WTC11 (cell line): ENCODE results near the gene ENO3. TPM values are rescaled to one million over a fixed set of nuclear protein-coding genes. Genes with fewer than 3 reads are reported as not detected.

Experiments used
- ATAC-seq: fragments of 200-7000 bp; cut with Tn5 transposase; 2 replicates; pipeline ENCODE4 v1.10.0; 2021; ENCODE audit warnings: mild to moderate bottlenecking, moderate library complexity
- CTCF ChIA-PET: fragments of 300-600 bp; sonication (Branson Sonifier 250); formaldehyde crosslinking; loops from one replicate; lab custom pipeline; 2021; ENCODE audit warnings: antibody characterized with exemption; lab: Charles Lee
- POLR2A ChIA-PET: fragments of 350-600 bp; sonication (Branson Sonifier 250); formaldehyde crosslinking; loops from one replicate; lab custom pipeline; 2021; ENCODE audit warnings: antibody characterized with exemption; lab: Charles Lee
- DNase-seq: peaks from one replicate; pipeline ENCODE4 v3.0.0; 2021; ENCODE audit warnings: low spot score
- H3K27ac Mint-ChIP-seq: 2 replicates; pipeline ENCODE4 v1.8.0; 2021; ENCODE audit warnings: mixed read lengths
- H3K27me3 Mint-ChIP-seq: 2 replicates; pipeline ENCODE4 v1.8.0; 2021; ENCODE audit warnings: low read depth, mild to moderate bottlenecking, moderate library complexity, mixed read lengths
- H3K36me3 Mint-ChIP-seq: 2 replicates; pipeline ENCODE4 v1.8.0; 2021; ENCODE audit warnings: mixed read lengths
- H3K4me1 Mint-ChIP-seq: 2 replicates; pipeline ENCODE4 v1.8.0; 2022; ENCODE audit warnings: mixed read lengths
- H3K4me3 Mint-ChIP-seq: 2 replicates; pipeline ENCODE4 v1.8.0; 2021; ENCODE audit warnings: mild to moderate bottlenecking, moderate library complexity, mixed read lengths
- H3K9me3 Mint-ChIP-seq: 2 replicates; pipeline ENCODE4 v1.8.0; 2021; ENCODE audit warnings: mixed read lengths
- EMX1 ChIP-seq: fragments of 250-450 bp; sonication (Bioruptor Pico); IDR thresholded peaks from 2 replicates; pipeline ENCODE4 v1.8.0; 2021; ENCODE audit warnings: mild to moderate bottlenecking
- GABPB1 ChIP-seq: sonication (generic); formaldehyde crosslinking; IDR thresholded peaks from 2 replicates; pipeline ENCODE4 v1.8.1; 2023; ENCODE audit warnings: mild to moderate bottlenecking, missing genetic modification reagents
- HMGA2 ChIP-seq: fragments of 250-450 bp; sonication (Bioruptor Pico); IDR thresholded peaks from 2 replicates; pipeline ENCODE4 v1.4.0; 2021; ENCODE audit warnings: mild to moderate bottlenecking, moderate library complexity
- KAT7 ChIP-seq: sonication (generic); formaldehyde crosslinking; IDR thresholded peaks from 2 replicates; pipeline ENCODE4 v1.8.1; 2023; ENCODE audit warnings: missing genetic modification reagents, mild to moderate bottlenecking, borderline replicate concordance
- SMAD4 ChIP-seq: sonication (generic); formaldehyde crosslinking; IDR thresholded peaks from 2 replicates; pipeline ENCODE4 v1.8.0; 2022; ENCODE audit warnings: mild to moderate bottlenecking, missing genetic modification reagents
- SP1 ChIP-seq: sonication (generic); formaldehyde crosslinking; conservative IDR thresholded peaks from 2 replicates; pipeline ENCODE4 v1.8.1; 2022; ENCODE audit warnings: missing genetic modification reagents
- ZNF396 ChIP-seq: fragments of 250-450 bp; sonication (Bioruptor Pico); IDR thresholded peaks from 2 replicates; pipeline ENCODE4 v1.8.0; 2021; ENCODE audit warnings: mild to moderate bottlenecking, moderate library complexity, borderline replicate concordance
- ZNF416 ChIP-seq: fragments of 250-450 bp; sonication (Bioruptor Pico); IDR thresholded peaks from 2 replicates; pipeline ENCODE4 v1.9.0; 2021; ENCODE audit warnings: mild to moderate bottlenecking, inconsistent platforms
- ZNF671 ChIP-seq: fragments of 250-450 bp; sonication (Bioruptor Pico); IDR thresholded peaks from 2 replicates; pipeline ENCODE4 v1.8.0; 2021; ENCODE audit warnings: mild to moderate bottlenecking
- total RNA-seq: library from RNA; stranded (reverse); gene quantifications from 3 replicates; pipeline ENCODE4 v1.2.3, GENCODE V29; 2021
- TF ChIP-seq, protein P1 (sequence below): sonication (generic); formaldehyde crosslinking; IDR thresholded peaks from 2 replicates; pipeline ENCODE4 v1.8.0; 2023; ENCODE audit warnings: missing genetic modification reagents, mild to moderate bottlenecking, borderline replicate concordance
- TF ChIP-seq, protein P2 (sequence below): sonication (generic); formaldehyde crosslinking; IDR thresholded peaks from 2 replicates; pipeline ENCODE4 v1.8.0; 2023; ENCODE audit warnings: mild to moderate bottlenecking, missing genetic modification reagents
- TF ChIP-seq, protein P3 (sequence below): sonication (generic); formaldehyde crosslinking; IDR thresholded peaks from 2 replicates; pipeline ENCODE4 v1.8.1; 2022; ENCODE audit warnings: mild to moderate bottlenecking, moderate library complexity, missing genetic modification reagents
- TF ChIP-seq, protein P4 (sequence below): sonication (generic); formaldehyde crosslinking; conservative IDR thresholded peaks from 2 replicates; pipeline ENCODE4 v1.8.1; 2022; ENCODE audit warnings: mild to moderate bottlenecking, missing genetic modification reagents
- TF ChIP-seq, protein P5 (sequence below): sonication (generic); formaldehyde crosslinking; IDR thresholded peaks from 2 replicates; pipeline ENCODE4 v1.8.1; 2023; ENCODE audit warnings: mild to moderate bottlenecking, missing genetic modification reagents, borderline replicate concordance
- TF ChIP-seq, protein P6 (sequence below): fragments of 250-450 bp; sonication (Bioruptor Pico); IDR thresholded peaks from 2 replicates; pipeline ENCODE4 v1.9.0; 2021; ENCODE audit warnings: mild to moderate bottlenecking
- TF ChIP-seq, protein P7 (sequence below): sonication (generic); formaldehyde crosslinking; IDR thresholded peaks from 2 replicates; pipeline ENCODE4 v1.8.1; 2022; ENCODE audit warnings: low read depth, missing genetic modification reagents, borderline replicate concordance

The ENO3 gene
- total RNA-seq, 1 experiment from 2014 or later = 30.9 TPM

DNA sequence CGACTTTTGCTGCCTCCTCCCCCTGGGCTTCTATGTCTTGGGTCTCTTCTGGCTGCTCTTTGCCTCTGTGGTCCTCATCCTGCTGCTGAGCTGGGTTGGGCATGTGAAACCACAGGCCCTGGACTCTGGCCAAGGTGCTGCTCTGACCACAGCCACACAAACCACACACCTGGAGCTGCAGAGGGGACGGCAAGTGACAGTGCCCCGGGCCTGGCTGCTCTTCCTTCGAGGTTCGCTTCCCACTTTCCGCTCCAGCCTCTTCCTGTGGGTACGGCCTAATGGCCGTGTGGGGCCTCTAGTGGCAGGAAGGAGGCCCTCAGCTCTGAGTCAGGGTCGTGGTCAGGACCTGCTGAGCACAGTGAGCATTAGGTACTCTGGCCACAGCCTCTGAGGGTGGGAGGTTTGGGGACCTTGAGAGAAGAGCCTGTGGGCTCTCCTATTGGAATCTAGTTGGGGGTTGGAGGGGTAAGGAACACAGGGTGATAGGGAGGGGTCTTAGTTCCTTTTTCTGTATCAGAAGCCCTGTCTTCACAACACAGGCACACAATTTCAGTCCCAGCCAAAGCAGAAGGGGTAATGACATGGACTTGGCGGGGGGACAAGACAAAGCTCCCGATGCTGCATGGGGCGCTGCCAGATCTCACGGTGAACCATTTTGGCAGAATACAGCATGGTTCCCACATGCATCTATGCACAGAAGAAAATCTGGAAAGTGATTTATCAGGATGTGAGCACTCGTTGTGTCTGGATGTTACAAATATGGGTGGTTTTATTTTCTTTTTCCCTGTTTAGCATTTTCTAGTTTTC lies 16.5 kb upstream of the ENO3 start:
- H3K27ac Mint-ChIP-seq = no peak overlapping the region; the same call in 1 of the 2 replicates
- TF ChIP-seq SP1 (no peak), EMX1 (CRISPR knock-in tag) (no peak), ZNF416 (CRISPR knock-in tag) (no peak), GABPB1 (CRISPR knock-in tag) (0 out of 2 replicates have a peak, but pooled peaks have one; percentile 16), SMAD4 (CRISPR knock-in tag) (no peak)
- TF ChIP-seq, protein P1, sequence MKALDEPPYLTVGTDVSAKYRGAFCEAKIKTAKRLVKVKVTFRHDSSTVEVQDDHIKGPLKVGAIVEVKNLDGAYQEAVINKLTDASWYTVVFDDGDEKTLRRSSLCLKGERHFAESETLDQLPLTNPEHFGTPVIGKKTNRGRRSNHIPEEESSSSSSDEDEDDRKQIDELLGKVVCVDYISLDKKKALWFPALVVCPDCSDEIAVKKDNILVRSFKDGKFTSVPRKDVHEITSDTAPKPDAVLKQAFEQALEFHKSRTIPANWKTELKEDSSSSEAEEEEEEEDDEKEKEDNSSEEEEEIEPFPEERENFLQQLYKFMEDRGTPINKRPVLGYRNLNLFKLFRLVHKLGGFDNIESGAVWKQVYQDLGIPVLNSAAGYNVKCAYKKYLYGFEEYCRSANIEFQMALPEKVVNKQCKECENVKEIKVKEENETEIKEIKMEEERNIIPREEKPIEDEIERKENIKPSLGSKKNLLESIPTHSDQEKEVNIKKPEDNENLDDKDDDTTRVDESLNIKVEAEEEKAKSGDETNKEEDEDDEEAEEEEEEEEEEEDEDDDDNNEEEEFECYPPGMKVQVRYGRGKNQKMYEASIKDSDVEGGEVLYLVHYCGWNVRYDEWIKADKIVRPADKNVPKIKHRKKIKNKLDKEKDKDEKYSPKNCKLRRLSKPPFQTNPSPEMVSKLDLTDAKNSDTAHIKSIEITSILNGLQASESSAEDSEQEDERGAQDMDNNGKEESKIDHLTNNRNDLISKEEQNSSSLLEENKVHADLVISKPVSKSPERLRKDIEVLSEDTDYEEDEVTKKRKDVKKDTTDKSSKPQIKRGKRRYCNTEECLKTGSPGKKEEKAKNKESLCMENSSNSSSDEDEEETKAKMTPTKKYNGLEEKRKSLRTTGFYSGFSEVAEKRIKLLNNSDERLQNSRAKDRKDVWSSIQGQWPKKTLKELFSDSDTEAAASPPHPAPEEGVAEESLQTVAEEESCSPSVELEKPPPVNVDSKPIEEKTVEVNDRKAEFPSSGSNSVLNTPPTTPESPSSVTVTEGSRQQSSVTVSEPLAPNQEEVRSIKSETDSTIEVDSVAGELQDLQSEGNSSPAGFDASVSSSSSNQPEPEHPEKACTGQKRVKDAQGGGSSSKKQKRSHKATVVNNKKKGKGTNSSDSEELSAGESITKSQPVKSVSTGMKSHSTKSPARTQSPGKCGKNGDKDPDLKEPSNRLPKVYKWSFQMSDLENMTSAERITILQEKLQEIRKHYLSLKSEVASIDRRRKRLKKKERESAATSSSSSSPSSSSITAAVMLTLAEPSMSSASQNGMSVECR (CRISPR knock-in tag) = no peak
- TF ChIP-seq, protein P2, sequence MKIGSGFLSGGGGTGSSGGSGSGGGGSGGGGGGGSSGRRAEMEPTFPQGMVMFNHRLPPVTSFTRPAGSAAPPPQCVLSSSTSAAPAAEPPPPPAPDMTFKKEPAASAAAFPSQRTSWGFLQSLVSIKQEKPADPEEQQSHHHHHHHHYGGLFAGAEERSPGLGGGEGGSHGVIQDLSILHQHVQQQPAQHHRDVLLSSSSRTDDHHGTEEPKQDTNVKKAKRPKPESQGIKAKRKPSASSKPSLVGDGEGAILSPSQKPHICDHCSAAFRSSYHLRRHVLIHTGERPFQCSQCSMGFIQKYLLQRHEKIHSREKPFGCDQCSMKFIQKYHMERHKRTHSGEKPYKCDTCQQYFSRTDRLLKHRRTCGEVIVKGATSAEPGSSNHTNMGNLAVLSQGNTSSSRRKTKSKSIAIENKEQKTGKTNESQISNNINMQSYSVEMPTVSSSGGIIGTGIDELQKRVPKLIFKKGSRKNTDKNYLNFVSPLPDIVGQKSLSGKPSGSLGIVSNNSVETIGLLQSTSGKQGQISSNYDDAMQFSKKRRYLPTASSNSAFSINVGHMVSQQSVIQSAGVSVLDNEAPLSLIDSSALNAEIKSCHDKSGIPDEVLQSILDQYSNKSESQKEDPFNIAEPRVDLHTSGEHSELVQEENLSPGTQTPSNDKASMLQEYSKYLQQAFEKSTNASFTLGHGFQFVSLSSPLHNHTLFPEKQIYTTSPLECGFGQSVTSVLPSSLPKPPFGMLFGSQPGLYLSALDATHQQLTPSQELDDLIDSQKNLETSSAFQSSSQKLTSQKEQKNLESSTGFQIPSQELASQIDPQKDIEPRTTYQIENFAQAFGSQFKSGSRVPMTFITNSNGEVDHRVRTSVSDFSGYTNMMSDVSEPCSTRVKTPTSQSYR = 0 out of 2 replicates have a peak, but pooled peaks have one; percentile 53
- H3K36me3 Mint-ChIP-seq = peaks cover 23% of the 10 kb centered on the region
- ChIA-PET CTCF (interaction anchor here (0.5 to 3.3 kb wide), 10 partner anchors 10 to 128 kb away, joined by 3 to 39 read pairs (median 5); partner anchors contain the start of genes CAMTA2, CHRNE and SPAG7), POLR2A (no interaction called here)
- ATAC-seq (peak; percentile 81), DNase-seq (peak; percentile 50)
- no peak overlapping the region for H3K4me3 Mint-ChIP-seq
- no peaks in the 10 kb centered on the region for H3K9me3 Mint-ChIP-seq
- H3K4me1 Mint-ChIP-seq = peaks cover 18% of the 10 kb centered on the region
- H3K27me3 Mint-ChIP-seq = no peaks in the 10 kb centered on the region

DNA sequence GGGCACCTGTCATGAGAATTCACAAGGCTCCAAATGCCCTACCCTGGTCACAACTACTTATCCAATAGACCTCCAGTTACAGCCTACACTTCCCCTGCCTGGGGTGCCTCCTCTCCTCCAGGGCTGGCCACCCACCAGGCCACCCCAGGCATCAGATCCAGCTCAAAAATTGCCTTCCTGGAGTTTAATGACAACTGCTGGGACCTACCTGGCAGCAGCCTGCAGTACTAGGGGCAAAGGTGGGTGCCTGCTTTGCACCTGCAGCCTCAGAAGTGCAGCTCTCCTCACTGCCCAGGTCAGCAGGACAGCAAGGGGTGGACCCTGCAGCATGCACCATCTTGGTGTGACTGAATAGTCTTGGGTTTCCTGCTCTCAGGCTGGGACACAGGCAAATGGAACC lies 15.3 kb upstream of the ENO3 start:
- DNase-seq (no peak), ATAC-seq (no peak)
- POLR2A ChIA-PET = no interaction called here
- Mint-ChIP-seq H3K27ac (no peak overlapping the region), H3K9me3 (no peaks in the 10 kb centered on the region), H3K4me3 (no peak overlapping the region), H3K27me3 (no peaks in the 10 kb centered on the region), H3K36me3 (peaks cover 23% of the 10 kb centered on the region), H3K4me1 (peaks cover 18% of the 10 kb centered on the region)
- CTCF ChIA-PET = interaction anchor here (0.6 kb wide), 2 partner anchors 12 to 27 kb away, joined by 3 to 4 read pairs; no protein-coding TSS in a partner anchor
- TF ChIP-seq SMAD4 (CRISPR knock-in tag) (no peak), ZNF671 (CRISPR knock-in tag) (no peak), KAT7 (CRISPR knock-in tag) (no peak), HMGA2 (CRISPR knock-in tag) (no peak), ZNF416 (CRISPR knock-in tag) (no peak), GABPB1 (CRISPR knock-in tag) (no peak), ZNF396 (CRISPR knock-in tag) (no peak)
- TF ChIP-seq, protein P3, sequence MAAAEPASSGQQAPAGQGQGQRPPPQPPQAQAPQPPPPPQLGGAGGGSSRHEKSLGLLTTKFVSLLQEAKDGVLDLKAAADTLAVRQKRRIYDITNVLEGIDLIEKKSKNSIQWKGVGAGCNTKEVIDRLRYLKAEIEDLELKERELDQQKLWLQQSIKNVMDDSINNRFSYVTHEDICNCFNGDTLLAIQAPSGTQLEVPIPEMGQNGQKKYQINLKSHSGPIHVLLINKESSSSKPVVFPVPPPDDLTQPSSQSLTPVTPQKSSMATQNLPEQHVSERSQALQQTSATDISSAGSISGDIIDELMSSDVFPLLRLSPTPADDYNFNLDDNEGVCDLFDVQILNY (CRISPR knock-in tag) = no peak
- TF ChIP-seq, protein P4, sequence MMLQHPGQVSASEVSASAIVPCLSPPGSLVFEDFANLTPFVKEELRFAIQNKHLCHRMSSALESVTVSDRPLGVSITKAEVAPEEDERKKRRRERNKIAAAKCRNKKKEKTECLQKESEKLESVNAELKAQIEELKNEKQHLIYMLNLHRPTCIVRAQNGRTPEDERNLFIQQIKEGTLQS = no peak
- TF ChIP-seq, protein P5, sequence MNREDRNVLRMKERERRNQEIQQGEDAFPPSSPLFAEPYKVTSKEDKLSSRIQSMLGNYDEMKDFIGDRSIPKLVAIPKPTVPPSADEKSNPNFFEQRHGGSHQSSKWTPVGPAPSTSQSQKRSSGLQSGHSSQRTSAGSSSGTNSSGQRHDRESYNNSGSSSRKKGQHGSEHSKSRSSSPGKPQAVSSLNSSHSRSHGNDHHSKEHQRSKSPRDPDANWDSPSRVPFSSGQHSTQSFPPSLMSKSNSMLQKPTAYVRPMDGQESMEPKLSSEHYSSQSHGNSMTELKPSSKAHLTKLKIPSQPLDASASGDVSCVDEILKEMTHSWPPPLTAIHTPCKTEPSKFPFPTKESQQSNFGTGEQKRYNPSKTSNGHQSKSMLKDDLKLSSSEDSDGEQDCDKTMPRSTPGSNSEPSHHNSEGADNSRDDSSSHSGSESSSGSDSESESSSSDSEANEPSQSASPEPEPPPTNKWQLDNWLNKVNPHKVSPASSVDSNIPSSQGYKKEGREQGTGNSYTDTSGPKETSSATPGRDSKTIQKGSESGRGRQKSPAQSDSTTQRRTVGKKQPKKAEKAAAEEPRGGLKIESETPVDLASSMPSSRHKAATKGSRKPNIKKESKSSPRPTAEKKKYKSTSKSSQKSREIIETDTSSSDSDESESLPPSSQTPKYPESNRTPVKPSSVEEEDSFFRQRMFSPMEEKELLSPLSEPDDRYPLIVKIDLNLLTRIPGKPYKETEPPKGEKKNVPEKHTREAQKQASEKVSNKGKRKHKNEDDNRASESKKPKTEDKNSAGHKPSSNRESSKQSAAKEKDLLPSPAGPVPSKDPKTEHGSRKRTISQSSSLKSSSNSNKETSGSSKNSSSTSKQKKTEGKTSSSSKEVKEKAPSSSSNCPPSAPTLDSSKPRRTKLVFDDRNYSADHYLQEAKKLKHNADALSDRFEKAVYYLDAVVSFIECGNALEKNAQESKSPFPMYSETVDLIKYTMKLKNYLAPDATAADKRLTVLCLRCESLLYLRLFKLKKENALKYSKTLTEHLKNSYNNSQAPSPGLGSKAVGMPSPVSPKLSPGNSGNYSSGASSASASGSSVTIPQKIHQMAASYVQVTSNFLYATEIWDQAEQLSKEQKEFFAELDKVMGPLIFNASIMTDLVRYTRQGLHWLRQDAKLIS = no peak
- TF ChIP-seq, protein P6, sequence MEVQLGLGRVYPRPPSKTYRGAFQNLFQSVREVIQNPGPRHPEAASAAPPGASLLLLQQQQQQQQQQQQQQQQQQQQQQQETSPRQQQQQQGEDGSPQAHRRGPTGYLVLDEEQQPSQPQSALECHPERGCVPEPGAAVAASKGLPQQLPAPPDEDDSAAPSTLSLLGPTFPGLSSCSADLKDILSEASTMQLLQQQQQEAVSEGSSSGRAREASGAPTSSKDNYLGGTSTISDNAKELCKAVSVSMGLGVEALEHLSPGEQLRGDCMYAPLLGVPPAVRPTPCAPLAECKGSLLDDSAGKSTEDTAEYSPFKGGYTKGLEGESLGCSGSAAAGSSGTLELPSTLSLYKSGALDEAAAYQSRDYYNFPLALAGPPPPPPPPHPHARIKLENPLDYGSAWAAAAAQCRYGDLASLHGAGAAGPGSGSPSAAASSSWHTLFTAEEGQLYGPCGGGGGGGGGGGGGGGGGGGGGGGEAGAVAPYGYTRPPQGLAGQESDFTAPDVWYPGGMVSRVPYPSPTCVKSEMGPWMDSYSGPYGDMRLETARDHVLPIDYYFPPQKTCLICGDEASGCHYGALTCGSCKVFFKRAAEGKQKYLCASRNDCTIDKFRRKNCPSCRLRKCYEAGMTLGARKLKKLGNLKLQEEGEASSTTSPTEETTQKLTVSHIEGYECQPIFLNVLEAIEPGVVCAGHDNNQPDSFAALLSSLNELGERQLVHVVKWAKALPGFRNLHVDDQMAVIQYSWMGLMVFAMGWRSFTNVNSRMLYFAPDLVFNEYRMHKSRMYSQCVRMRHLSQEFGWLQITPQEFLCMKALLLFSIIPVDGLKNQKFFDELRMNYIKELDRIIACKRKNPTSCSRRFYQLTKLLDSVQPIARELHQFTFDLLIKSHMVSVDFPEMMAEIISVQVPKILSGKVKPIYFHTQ (CRISPR knock-in tag) = no peak
- TF ChIP-seq, protein P7, sequence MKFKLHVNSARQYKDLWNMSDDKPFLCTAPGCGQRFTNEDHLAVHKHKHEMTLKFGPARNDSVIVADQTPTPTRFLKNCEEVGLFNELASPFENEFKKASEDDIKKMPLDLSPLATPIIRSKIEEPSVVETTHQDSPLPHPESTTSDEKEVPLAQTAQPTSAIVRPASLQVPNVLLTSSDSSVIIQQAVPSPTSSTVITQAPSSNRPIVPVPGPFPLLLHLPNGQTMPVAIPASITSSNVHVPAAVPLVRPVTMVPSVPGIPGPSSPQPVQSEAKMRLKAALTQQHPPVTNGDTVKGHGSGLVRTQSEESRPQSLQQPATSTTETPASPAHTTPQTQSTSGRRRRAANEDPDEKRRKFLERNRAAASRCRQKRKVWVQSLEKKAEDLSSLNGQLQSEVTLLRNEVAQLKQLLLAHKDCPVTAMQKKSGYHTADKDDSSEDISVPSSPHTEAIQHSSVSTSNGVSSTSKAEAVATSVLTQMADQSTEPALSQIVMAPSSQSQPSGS (CRISPR knock-in tag) = no peak
